Coronary artery (tissue), 2 donors: ENCODE measurements around the gene SLC5A9.

Experiments used
- DNase-seq: peaks from one replicate; pipeline ENCODE4 v3.0.0-alpha.2; 2017; ENCODE audit warnings: low spot score
- H3K27ac ChIP-seq, 2 donors: fragments of 200-600 bp; sonication (generic); one replicate each; pipeline ENCODE4 v1.5.1; 2016 to 2019
- H3K4me3 ChIP-seq: fragments of 200-600 bp; sonication (generic); 2 replicates; pipeline ENCODE4 v1.5.1; 2016; ENCODE audit warnings: mild to moderate bottlenecking, moderate library complexity
- CTCF ChIP-seq: fragments of 200-600 bp; sonication (generic); IDR thresholded peaks from one replicate; pipeline ENCODE4 v1.5.1; 2019; ENCODE audit warnings: antibody characterized with exemption

Gene SLC5A9

GRCh38 chr1:48187969-48188563, 34.5 kb upstream of the SLC5A9 start:
- no peak for DNase-seq

GRCh38 chr1:48190881-48191280, 31.6 kb upstream of the SLC5A9 start:
- no peak for TF ChIP-seq CTCF
- H3K27ac ChIP-seq: no peak overlapping the region
- H3K4me3 ChIP-seq: no peak overlapping the region
- DNase-seq: no peak

More at GRCh38 chr1:48187969-48188563, 34.5 kb upstream of the SLC5A9 start:
- Histone ChIP-seq H3K4me3 (no peak overlapping the region), H3K27ac (no peak overlapping the region)
- TF ChIP-seq CTCF: no peak

GRCh38 chr1:48194801-48195200, 27.7 kb upstream of the SLC5A9 start:
- Histone ChIP-seq H3K4me3 (no peak overlapping the region), H3K27ac (no peak overlapping the region)
- no peak for DNase-seq
- TF ChIP-seq CTCF: no peak

GRCh38 chr1:48196237-48196636, 26.3 kb upstream of the SLC5A9 start:
- Histone ChIP-seq H3K4me3 (no peak overlapping the region), H3K27ac (no peak overlapping the region)
- TF ChIP-seq CTCF: no peak
- no peak for DNase-seq

- TF ChIP-seq CTCF: no peak
- H3K4me3 ChIP-seq: no peak overlapping the region
- no peak overlapping the region for H3K27ac ChIP-seq
- no peak for DNase-seq
These were observed 23.5 kb upstream of the SLC5A9 start for GRCh38 chr1:48198970-48199369.

- H3K27ac ChIP-seq: no peak overlapping the region
- DNase-seq: no peak
- no peak for TF ChIP-seq CTCF
- no peak overlapping the region for H3K4me3 ChIP-seq
These were observed 22.2 kb upstream of the SLC5A9 start for GRCh38 chr1:48200166-48200900.
